Measurements from ENCODE around the gene PCID2. TPM values are rescaled to one million over a fixed set of nuclear protein-coding genes. Genes with fewer than 3 reads are reported as not detected.

The PCID2 gene
- total RNA-seq, 3 donors from 2014 or later = 26.8 to 51.6 (median 35.0) TPM

GRCh38 chr13:113135281-113135760 is 73.1 kb downstream of the PCID2 start:
- Histone ChIP-seq H3K4me1 (ENCODE audit: low read depth) (no peaks in the 10 kb centered on the region), H3K36me3 (ENCODE audit: low read depth) (no peaks in the 10 kb centered on the region), H3K9me3 (no peaks in the 10 kb centered on the region), H3K4me3 (no peak overlapping the region)
- intact Hi-C loops (cut with DNase I, micrococcal nuclease) = no loop called here
- no peak for DNase-seq
- TF ChIP-seq, protein P1, sequence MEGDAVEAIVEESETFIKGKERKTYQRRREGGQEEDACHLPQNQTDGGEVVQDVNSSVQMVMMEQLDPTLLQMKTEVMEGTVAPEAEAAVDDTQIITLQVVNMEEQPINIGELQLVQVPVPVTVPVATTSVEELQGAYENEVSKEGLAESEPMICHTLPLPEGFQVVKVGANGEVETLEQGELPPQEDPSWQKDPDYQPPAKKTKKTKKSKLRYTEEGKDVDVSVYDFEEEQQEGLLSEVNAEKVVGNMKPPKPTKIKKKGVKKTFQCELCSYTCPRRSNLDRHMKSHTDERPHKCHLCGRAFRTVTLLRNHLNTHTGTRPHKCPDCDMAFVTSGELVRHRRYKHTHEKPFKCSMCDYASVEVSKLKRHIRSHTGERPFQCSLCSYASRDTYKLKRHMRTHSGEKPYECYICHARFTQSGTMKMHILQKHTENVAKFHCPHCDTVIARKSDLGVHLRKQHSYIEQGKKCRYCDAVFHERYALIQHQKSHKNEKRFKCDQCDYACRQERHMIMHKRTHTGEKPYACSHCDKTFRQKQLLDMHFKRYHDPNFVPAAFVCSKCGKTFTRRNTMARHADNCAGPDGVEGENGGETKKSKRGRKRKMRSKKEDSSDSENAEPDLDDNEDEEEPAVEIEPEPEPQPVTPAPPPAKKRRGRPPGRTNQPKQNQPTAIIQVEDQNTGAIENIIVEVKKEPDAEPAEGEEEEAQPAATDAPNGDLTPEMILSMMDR (IDR thresholded peaks at IDR 0.05) = no peak
- ATAC-seq = no peak

GRCh38 chr13:113129921-113130750 is 78.3 kb downstream of the PCID2 start:
- H3K36me3 ChIP-seq (ENCODE audit: low read depth) = no peaks in the 10 kb centered on the region
- TF ChIP-seq, protein P1 (IDR thresholded peaks at IDR 0.05) = no peak
- no peaks in the 10 kb centered on the region for H3K9me3 ChIP-seq
- DNase-seq (peak in 2 of 3 donors; percentile 26 to 40), ATAC-seq (no peak)
- intact Hi-C loops (cut with DNase I, micrococcal nuclease) = no loop called here
- no peak overlapping the region for H3K4me3 ChIP-seq
- no peaks in the 10 kb centered on the region for H3K4me1 ChIP-seq (ENCODE audit: low read depth)

GRCh38 chr13:113129480-113129879 is 79.0 kb downstream of the PCID2 start:
- TF ChIP-seq, protein P1 (IDR thresholded peaks at IDR 0.05) = no peak
- Histone ChIP-seq H3K9me3 (no peaks in the 10 kb centered on the region), H3K4me3 (no peak overlapping the region), H3K36me3 (ENCODE audit: low read depth) (no peaks in the 10 kb centered on the region), H3K4me1 (ENCODE audit: low read depth) (no peaks in the 10 kb centered on the region)
- intact Hi-C loops (cut with DNase I, micrococcal nuclease) = no loop called here
- no peak for ATAC-seq
- peak in 1 of 3 donors; percentile 17 for DNase-seq

Other genes with a start within 250 kb of the PCID2 start
- gene MCF2L, start 239.5 kb downstream of the PCID2 start, total RNA-seq = 100 to 1,000 TPM in 1 of 3 donors, 10 to 100 TPM in 2; 53.9 to 109 (median 95.4) TPM
- under 1 TPM in 1 of 3 donors, not detected in 2; 0.19 TPM for gene F7, start 102.9 kb downstream of the PCID2 start, total RNA-seq
- gene F10, start 85.9 kb downstream of the PCID2 start, total RNA-seq = 1 to 10 TPM; 1.3 to 3.5 (median 2.0) TPM
- gene PROZ, start 50.0 kb downstream of the PCID2 start, total RNA-seq = not detected
- 10 to 100 TPM; 57.2 to 71.8 (median 59.8) TPM for gene CUL4A, start 944 bp upstream of the PCID2 start, total RNA-seq
- 100 to 1,000 TPM; 182 to 207 (median 205) TPM for gene LAMP1, start 88.6 kb upstream of the PCID2 start, total RNA-seq
- 10 to 100 TPM; 31.6 to 64.8 (median 43.3) TPM for gene GRTP1, start 155.5 kb upstream of the PCID2 start, total RNA-seq
- gene ADPRHL1, start 244.8 kb upstream of the PCID2 start, total RNA-seq = 1 to 10 TPM; 5.1 to 9.2 (median 7.1) TPM